HCT116 (cell line): ENCODE measurements around the gene RPS14. TPM values are rescaled to one million over a fixed set of nuclear protein-coding genes. Genes with fewer than 3 reads are reported as not detected.

ENCODE experiments used
- ATAC-seq: fragments of 200-7000 bp; cut with Tn5 transposase; 2 replicates; pipeline ENCODE4 v1.9.1; 2020; ENCODE audit warnings: mild to moderate bottlenecking, moderate library complexity
- BruUV-seq: library from RNA; stranded (reverse); fragments of 400-500 nt; replicated peaks from 2 replicates; lab custom pipeline; 2021; lab: Mats Ljungman, UMichigan
- CTCF ChIA-PET: fragments of 300-600 bp; sonication (Branson Sonifier 250); formaldehyde crosslinking; loops from one replicate; lab custom pipeline; 2021; ENCODE audit warnings: antibody characterized with exemption; lab: Charles Lee
- POLR2A ChIA-PET: fragments of 300-600, 350-600 bp; sonication (Branson Sonifier 250); formaldehyde crosslinking; loops from one replicate; lab custom pipeline; 2021; ENCODE audit warnings: antibody characterized with exemption; lab: Charles Lee
- RAD21 ChIA-PET, 2 experiments: fragments of 300-600 bp; sonication (Branson Sonifier 250); formaldehyde crosslinking; loops; one replicate each; lab custom pipeline; 2023; ENCODE audit warnings: low total read pairs in 2 of 2; ENCODE audit not compliant: uncharacterized antibody in 2 of 2, unreplicated experiment in 2 of 2, low non-redundant PET in 1 of 2; lab: Charles Lee
- DNase-seq: peaks from one replicate; pipeline ENCODE4 v3.0.0-alpha.2; 2010; ENCODE audit warnings: low read depth, low spot score
- H2AFZ ChIP-seq: fragments of 200-600 bp; shearing (Covaris generic), sonication (generic); 2 replicates; pipeline ENCODE4 v1.6.1; 2017; ENCODE audit warnings: low read depth, mixed run types, mixed read lengths, antibody characterized with exemption, low read length; ENCODE audit not compliant: poor library complexity, severe bottlenecking
- H3K27ac ChIP-seq: 2 replicates; pipeline ENCODE4 v1.5.1; 2012; ENCODE audit warnings: low read depth, low read length
- H3K27me3 ChIP-seq: fragments of 200-600 bp; sonication (generic); 2 replicates; pipeline ENCODE4 v1.6.1; 2016; ENCODE audit warnings: mixed run types, low read length, mixed read lengths; ENCODE audit not compliant: insufficient read depth
- H3K36me3 ChIP-seq, 2 experiments: fragments of 200-500 bp in 1 of 2; fragments of 200-600 bp in 1 of 2; sonication (Bioruptor generic) in 1 of 2; sonication (generic) in 1 of 2; 2 replicates each; pipeline versions ENCODE4 v1.5.1 to v1.6.1; 2014 to 2016; ENCODE audit warnings: low read length in 2 of 2, inconsistent platforms in 1 of 2, mixed read lengths in 1 of 2, mixed run types in 1 of 2; ENCODE audit not compliant: insufficient read depth in 2 of 2, control insufficient read depth in 1 of 2
- H3K4me1 ChIP-seq, 2 experiments: fragments of 200-600 bp in 1 of 2; sonication (generic) in 1 of 2; 2 replicates each; pipeline versions ENCODE4 v1.5.1 to v1.6.1; 2012 to 2017; ENCODE audit warnings: low read length in 2 of 2, inconsistent platforms in 1 of 2, mild to moderate bottlenecking in 1 of 2, mixed read lengths in 1 of 2, mixed run types in 1 of 2, moderate library complexity in 1 of 2; ENCODE audit not compliant: insufficient read depth in 2 of 2, control insufficient read depth in 1 of 2
- H3K4me2 ChIP-seq: fragments of 200-600 bp; sonication (generic); 2 replicates; pipeline ENCODE4 v1.6.1; 2017; ENCODE audit warnings: mixed run types, low read length, mixed read lengths
- H3K4me3 ChIP-seq, 2 experiments: fragments of 200-600 bp in 1 of 2; sonication (generic) in 1 of 2; replicated peaks in 1 of 2; 2 replicates each; pipeline ENCODE4 v1.5.1; 2011 to 2016; ENCODE audit warnings: low read length in 2 of 2, control low read depth in 1 of 2, low read depth in 1 of 2, mild to moderate bottlenecking in 1 of 2, mixed read lengths in 1 of 2, mixed run types in 1 of 2
- H3K79me2 ChIP-seq: fragments of 200-600 bp; sonication (generic); 2 replicates; pipeline ENCODE4 v1.6.1; 2017; ENCODE audit warnings: mild to moderate bottlenecking, mixed run types, low read length, moderate library complexity, mixed read lengths; ENCODE audit not compliant: insufficient read depth
- H3K9ac ChIP-seq: fragments of 200-600 bp; sonication (generic); 2 replicates; pipeline ENCODE4 v1.6.1; 2016; ENCODE audit warnings: low read length, mixed read lengths
- H3K9me2 ChIP-seq: fragments of 200-600 bp; sonication (generic), shearing (Covaris generic); 2 replicates; pipeline ENCODE4 v1.6.1; 2017; ENCODE audit warnings: mixed run types, mild to moderate bottlenecking, moderate library complexity; ENCODE audit not compliant: insufficient read depth
- H3K9me3 ChIP-seq, 2 experiments: fragments of 200-500 bp in 1 of 2; fragments of 200-600 bp in 1 of 2; sonication (Bioruptor generic) in 1 of 2; sonication (generic) in 1 of 2; 2 replicates each; pipeline ENCODE4 v1.6.1; 2014 to 2017; ENCODE audit warnings: low read length in 2 of 2, mixed read lengths in 2 of 2, inconsistent platforms in 1 of 2, low read depth in 1 of 2, mild to moderate bottlenecking in 1 of 2, mixed run types in 1 of 2, moderate library complexity in 1 of 2; ENCODE audit not compliant: control insufficient read depth in 1 of 2, insufficient read depth in 1 of 2
- H4K20me1 ChIP-seq: fragments of 200-600 bp; sonication (generic), shearing (Covaris generic); 2 replicates; pipeline ENCODE4 v1.6.1; 2017; ENCODE audit warnings: mixed run types, mild to moderate bottlenecking, moderate library complexity; ENCODE audit not compliant: insufficient read depth
- ATF3 ChIP-seq: IDR thresholded peaks from 2 replicates; pipeline ENCODE4 v1.6.1; 2012
- CBX3 ChIP-seq: IDR thresholded peaks from 2 replicates; pipeline ENCODE4 v1.6.1; 2012; ENCODE audit warnings: low read depth
- CEBPB ChIP-seq: IDR thresholded peaks from 2 replicates; pipeline ENCODE4 v1.6.1; 2012; ENCODE audit warnings: low read depth
- CTCF ChIP-seq, 3 experiments: fragments of 200-600 bp in 1 of 3; sonication (generic) in 1 of 3; IDR thresholded peaks in 2 of 3; conservative IDR thresholded peaks in 1 of 3; 2 replicates each; pipeline ENCODE4 v1.5.1; 2012 to 2017; ENCODE audit warnings: low read depth in 2 of 3, low read length in 2 of 3, antibody characterized with exemption in 1 of 3, borderline replicate concordance in 1 of 3, control low read depth in 1 of 3, mild to moderate bottlenecking in 1 of 3, mixed read lengths in 1 of 3, mixed run types in 1 of 3, moderate library complexity in 1 of 3; ENCODE audit not compliant: insufficient read depth in 1 of 3
- EZH2 ChIP-seq: fragments of 200-600 bp; sonication (generic); IDR thresholded peaks from 2 replicates; pipeline ENCODE4 v1.6.1; 2017; ENCODE audit warnings: antibody characterized with exemption, mixed run types
- EZH2phosphoT487 ChIP-seq: fragments of 200-600 bp; IDR thresholded peaks from 2 replicates; pipeline ENCODE4 v1.6.1; 2018; ENCODE audit warnings: antibody characterized with exemption, borderline replicate concordance
- FOSL1 ChIP-seq: IDR thresholded peaks from 2 replicates; pipeline ENCODE4 v1.6.1; 2012; ENCODE audit warnings: low read depth
- MAX ChIP-seq: IDR thresholded peaks from 2 replicates; pipeline ENCODE4 v1.6.1; 2012
- POLR2AphosphoS5 ChIP-seq: IDR thresholded peaks from 2 replicates; pipeline ENCODE4 v1.6.1; 2011; ENCODE audit warnings: mild to moderate bottlenecking, low read depth, low read length, moderate library complexity
- SIN3A ChIP-seq: IDR thresholded peaks from 2 replicates; pipeline ENCODE4 v1.6.1; 2012; ENCODE audit warnings: low read depth
- TCF7L2 ChIP-seq: IDR thresholded peaks from 2 replicates; pipeline ENCODE4 v1.7.0; 2011; ENCODE audit warnings: borderline replicate concordance, inconsistent platforms; ENCODE audit not compliant: insufficient read depth, insufficient read length; ENCODE audit errors: extremely low read depth
- ZFX ChIP-seq: fragments of 450-650 bp; IDR thresholded peaks from 2 replicates; pipeline ENCODE4 v1.6.1; 2017
- intact Hi-C: fragments of 100-400 bp; cut with micrococcal nuclease; formaldehyde crosslinking; loops from 2 replicates; pipeline ENCODE4 v1.10.0; 2022
- total RNA-seq: library from RNA; stranded (reverse); gene quantifications from one replicate; pipeline ENCODE4 v1.2.1, GENCODE V29; 2021; ENCODE audit not compliant: unreplicated experiment
- TF ChIP-seq, protein P1 (sequence below): IDR thresholded peaks from 2 replicates; pipeline ENCODE4 v1.6.1; 2012; ENCODE audit warnings: low read depth

RPS14 gene
- total RNA-seq, 1 experiment from 2014 or later: 2,557 TPM

DNA sequence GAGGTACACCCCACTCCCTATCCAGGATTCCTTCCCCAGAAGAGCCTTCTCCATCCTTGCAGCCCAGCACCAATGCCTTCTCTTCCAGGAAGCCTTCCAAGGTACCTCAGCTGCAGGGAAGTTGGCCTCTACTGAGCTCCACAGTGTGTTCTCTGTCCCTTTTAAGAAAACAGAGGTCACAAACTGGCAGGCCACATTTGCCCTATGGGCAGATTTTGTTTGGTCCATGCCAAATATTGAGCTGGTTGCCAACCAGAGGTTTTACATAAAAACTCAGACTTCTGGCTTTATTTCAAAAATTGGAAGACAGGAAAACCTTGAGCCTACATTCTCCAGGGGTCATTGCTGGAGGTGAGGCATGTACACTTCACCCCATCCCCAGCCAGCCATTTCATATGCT lies 49.4 kb upstream of the RPS14 start:
- CTCF ChIA-PET: interaction anchor here (1.0 kb wide), 1 partner anchor 281 kb away, joined by 3 read pairs; no protein-coding TSS in a partner anchor
- no peaks in the 10 kb centered on the region for H3K9me3 ChIP-seq
- H3K27ac ChIP-seq: no peak overlapping the region
- DNase-seq (no peak), ATAC-seq (no peak)
- peaks cover 69% of the 10 kb centered on the region for H3K79me2 ChIP-seq
- no peak overlapping the region for H3K9ac ChIP-seq
- H2AFZ ChIP-seq: no peak overlapping the region
- no TSS peak for BruUV-seq
- no peak overlapping the region for H3K4me3 ChIP-seq
- H3K4me2 ChIP-seq: peak overlapping the region; percentile 65
- POLR2A ChIA-PET: interaction anchor here (2.6 kb wide), 1 partner anchor 49 kb away, joined by 10 read pairs; the partner anchor contains the start of gene RPS14
- no peaks in the 10 kb centered on the region for H3K36me3 ChIP-seq
- TF ChIP-seq CBX3 (no peak), EZH2 (no peak), POLR2AphosphoS5 (no peak), ATF3 (no peak), CEBPB (no peak), SIN3A (no peak)
- H3K9me2 ChIP-seq: no peaks in the 10 kb centered on the region
- H4K20me1 ChIP-seq: no peaks in the 10 kb centered on the region
- RAD21 ChIA-PET: no interaction called here
- no peaks in the 10 kb centered on the region for H3K27me3 ChIP-seq
- peaks cover 34 to 59% of the 10 kb centered on the region in 2 experiments for H3K4me1 ChIP-seq
- intact Hi-C loops: no loop called here

DNA sequence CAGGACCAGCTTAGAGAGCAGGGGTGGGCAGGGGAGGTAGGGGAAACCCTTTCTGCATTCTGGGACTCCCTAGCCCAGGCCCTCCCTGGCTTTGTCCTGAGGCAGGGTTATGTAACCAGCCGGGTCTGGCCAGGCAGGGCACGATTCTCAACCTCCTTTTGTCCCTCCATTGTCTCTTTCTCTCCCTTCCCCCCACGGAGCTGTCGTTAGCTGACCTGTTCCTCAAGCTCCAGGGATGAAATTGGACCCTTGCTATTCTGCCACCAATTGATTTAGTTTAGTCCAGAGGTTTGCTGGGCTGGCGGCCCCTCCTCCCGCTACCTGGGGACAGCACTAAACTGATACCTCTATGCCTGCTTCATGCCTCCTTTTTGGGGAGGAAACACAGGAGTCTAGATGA lies 49.0 kb upstream of the RPS14 start:
- Histone ChIP-seq H3K79me2 (peaks cover 64% of the 10 kb centered on the region), H3K36me3 (no peaks in the 10 kb centered on the region), H4K20me1 (no peaks in the 10 kb centered on the region), H3K27ac (no peak overlapping the region), H3K4me1 (peaks cover 34 to 57% of the 10 kb centered on the region in 2 experiments), H3K4me3 (no peak overlapping the region), H3K9ac (peak overlapping the region; percentile 47), H3K4me2 (peak overlapping the region; percentile 65), H3K27me3 (no peaks in the 10 kb centered on the region), H2AFZ (no peak overlapping the region), H3K9me2 (no peaks in the 10 kb centered on the region), H3K9me3 (no peaks in the 10 kb centered on the region)
- ATAC-seq: no peak
- no TSS peak for BruUV-seq
- ChIA-PET POLR2A (interaction anchor here (0.7 to 2.6 kb wide), 2 partner anchors 12 to 49 kb away, joined by 3 to 10 read pairs; partner anchors contain the start of gene RPS14), RAD21 (interaction anchor here in 1 of 2 experiments (0.6 kb wide), 1 partner anchor 19 kb away, joined by 3 read pairs; no protein-coding TSS in a partner anchor), CTCF (interaction anchor here (1.0 kb wide), 1 partner anchor 281 kb away, joined by 3 read pairs; no protein-coding TSS in a partner anchor)
- intact Hi-C loops: no loop called here
- no peak for DNase-seq
- TF ChIP-seq EZH2: no peak
- no peak for TF ChIP-seq FOSL1
- no peak for TF ChIP-seq CTCF (IDR thresholded peaks at IDR 0.05 in 2 of 3, conservative IDR thresholded peaks at IDR 0.05 in 1 of 3; ENCODE audit: borderline replicate concordance in 1 of 3, insufficient read depth in 1 of 3, low read depth in 2 of 3, low read length in 2 of 3)
- no peak for TF ChIP-seq MAX
- TF ChIP-seq EZH2phosphoT487: no peak
- TF ChIP-seq CBX3: no peak
- no peak for TF ChIP-seq SIN3A
- no peak for TF ChIP-seq TCF7L2
- TF ChIP-seq, protein P1, sequence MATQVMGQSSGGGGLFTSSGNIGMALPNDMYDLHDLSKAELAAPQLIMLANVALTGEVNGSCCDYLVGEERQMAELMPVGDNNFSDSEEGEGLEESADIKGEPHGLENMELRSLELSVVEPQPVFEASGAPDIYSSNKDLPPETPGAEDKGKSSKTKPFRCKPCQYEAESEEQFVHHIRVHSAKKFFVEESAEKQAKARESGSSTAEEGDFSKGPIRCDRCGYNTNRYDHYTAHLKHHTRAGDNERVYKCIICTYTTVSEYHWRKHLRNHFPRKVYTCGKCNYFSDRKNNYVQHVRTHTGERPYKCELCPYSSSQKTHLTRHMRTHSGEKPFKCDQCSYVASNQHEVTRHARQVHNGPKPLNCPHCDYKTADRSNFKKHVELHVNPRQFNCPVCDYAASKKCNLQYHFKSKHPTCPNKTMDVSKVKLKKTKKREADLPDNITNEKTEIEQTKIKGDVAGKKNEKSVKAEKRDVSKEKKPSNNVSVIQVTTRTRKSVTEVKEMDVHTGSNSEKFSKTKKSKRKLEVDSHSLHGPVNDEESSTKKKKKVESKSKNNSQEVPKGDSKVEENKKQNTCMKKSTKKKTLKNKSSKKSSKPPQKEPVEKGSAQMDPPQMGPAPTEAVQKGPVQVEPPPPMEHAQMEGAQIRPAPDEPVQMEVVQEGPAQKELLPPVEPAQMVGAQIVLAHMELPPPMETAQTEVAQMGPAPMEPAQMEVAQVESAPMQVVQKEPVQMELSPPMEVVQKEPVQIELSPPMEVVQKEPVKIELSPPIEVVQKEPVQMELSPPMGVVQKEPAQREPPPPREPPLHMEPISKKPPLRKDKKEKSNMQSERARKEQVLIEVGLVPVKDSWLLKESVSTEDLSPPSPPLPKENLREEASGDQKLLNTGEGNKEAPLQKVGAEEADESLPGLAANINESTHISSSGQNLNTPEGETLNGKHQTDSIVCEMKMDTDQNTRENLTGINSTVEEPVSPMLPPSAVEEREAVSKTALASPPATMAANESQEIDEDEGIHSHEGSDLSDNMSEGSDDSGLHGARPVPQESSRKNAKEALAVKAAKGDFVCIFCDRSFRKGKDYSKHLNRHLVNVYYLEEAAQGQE: no peak
- TF ChIP-seq ATF3: no peak
- TF ChIP-seq ZFX: no peak
